ENCODE measurements around the gene PLEKHH1. TPM values are rescaled to one million over a fixed set of nuclear protein-coding genes. Genes with fewer than 3 reads are reported as not detected.

PLEKHH1 gene
- total RNA-seq, 2 experiments from 2014 or later: 1.6 to 2.0 TPM

- ChIA-PET CTCF (no interaction called here), POLR2A (no interaction called here)
Observed at GRCh38 chr14:67636361-67636919, 103.3 kb downstream of the PLEKHH1 start.

DNA sequence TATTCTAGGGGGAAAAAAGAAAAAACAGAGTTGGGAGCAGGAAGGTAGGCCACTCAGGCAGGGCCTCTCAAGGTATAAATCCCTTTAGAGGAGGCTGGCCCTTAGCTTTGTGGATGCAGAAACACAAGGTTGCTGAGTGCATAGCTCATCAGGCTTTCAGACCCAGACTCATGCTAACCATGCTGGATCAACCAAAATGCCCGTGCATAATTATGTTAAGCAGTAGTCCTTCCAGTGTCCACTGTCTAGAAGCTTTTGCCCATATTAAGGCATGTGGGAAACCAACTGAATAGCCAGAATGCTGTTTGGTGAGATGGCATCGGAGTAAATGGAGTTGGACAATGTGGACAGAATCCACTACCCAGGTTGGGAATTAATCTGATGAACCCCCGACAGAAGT is 105.6 kb downstream of the PLEKHH1 start:
- CTCF ChIA-PET: no interaction called here
- POLR2A ChIA-PET: no interaction called here

Other genes with a start within 250 kb of the PLEKHH1 start
- 10 to 100 TPM; 31.4 to 38.2 TPM for gene ATP6V1D, start 173.5 kb upstream of the PLEKHH1 start, total RNA-seq
- gene EIF2S1, start 173.0 kb upstream of the PLEKHH1 start, total RNA-seq: 100 to 1,000 TPM; 300 to 310 TPM
- gene PLEK2, start 121.1 kb upstream of the PLEKHH1 start, total RNA-seq: 1 to 10 TPM; 1.1 to 1.2 TPM
- 1 to 10 TPM; 1.5 TPM for gene TMEM229B, start 44.6 kb upstream of the PLEKHH1 start, total RNA-seq
- 10 to 100 TPM; 21.6 to 22.7 TPM for gene PIGH, start 67.0 kb downstream of the PLEKHH1 start, total RNA-seq
- 1 to 10 TPM; 5.5 to 5.6 TPM for gene ARG2, start 86.6 kb downstream of the PLEKHH1 start, total RNA-seq
- gene VTI1B, start 141.3 kb downstream of the PLEKHH1 start, total RNA-seq: 10 to 100 TPM; 83.5 to 84.0 TPM
- gene RDH11, start 162.5 kb downstream of the PLEKHH1 start, total RNA-seq: 10 to 100 TPM; 59.1 to 60.6 TPM
- gene RDH12, start 168.6 kb downstream of the PLEKHH1 start, total RNA-seq: not detected

Measured in activated CD8-positive, alpha-beta memory T cell treated with anti-CD3 and anti-CD28 coated beads for 36 hours (primary cell).